ENCODE measurements around the gene NF1.

DNA sequence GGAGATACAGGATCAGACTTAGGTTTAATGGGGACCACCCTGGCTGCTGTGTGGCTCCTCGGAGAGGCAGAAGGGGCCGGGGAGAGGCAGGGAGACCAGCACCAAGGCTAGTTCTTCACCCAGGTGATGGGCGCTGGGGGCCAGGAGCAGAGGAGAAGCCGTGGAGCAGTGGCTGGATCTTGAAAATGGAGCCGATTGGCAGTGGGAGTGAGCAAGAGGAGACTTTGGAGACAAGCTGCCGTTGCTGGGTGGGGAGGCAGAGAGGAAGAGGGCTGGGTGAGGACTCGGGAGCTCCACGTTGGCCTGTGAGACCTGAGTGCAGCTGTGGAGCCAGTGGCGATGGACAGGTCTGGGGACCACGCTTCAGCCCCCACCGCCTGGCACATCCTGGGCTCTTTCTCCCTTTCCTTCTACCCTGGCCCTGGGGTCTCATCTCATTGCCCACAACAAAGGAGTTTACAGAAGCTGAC lies 305.7 kb downstream of the NF1 start:
- TF ChIP-seq, protein P1, sequence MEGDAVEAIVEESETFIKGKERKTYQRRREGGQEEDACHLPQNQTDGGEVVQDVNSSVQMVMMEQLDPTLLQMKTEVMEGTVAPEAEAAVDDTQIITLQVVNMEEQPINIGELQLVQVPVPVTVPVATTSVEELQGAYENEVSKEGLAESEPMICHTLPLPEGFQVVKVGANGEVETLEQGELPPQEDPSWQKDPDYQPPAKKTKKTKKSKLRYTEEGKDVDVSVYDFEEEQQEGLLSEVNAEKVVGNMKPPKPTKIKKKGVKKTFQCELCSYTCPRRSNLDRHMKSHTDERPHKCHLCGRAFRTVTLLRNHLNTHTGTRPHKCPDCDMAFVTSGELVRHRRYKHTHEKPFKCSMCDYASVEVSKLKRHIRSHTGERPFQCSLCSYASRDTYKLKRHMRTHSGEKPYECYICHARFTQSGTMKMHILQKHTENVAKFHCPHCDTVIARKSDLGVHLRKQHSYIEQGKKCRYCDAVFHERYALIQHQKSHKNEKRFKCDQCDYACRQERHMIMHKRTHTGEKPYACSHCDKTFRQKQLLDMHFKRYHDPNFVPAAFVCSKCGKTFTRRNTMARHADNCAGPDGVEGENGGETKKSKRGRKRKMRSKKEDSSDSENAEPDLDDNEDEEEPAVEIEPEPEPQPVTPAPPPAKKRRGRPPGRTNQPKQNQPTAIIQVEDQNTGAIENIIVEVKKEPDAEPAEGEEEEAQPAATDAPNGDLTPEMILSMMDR (IDR thresholded peaks at IDR 0.05), result no peak
- TF ChIP-seq EZH2 (IDR thresholded peaks at IDR 0.05; ENCODE audit: borderline replicate concordance, insufficient read depth, low read depth, low read length, poor library complexity, severe bottlenecking), result no peak
